Activated CD8-positive, alpha-beta memory T cell treated with anti-CD3 and anti-CD28 coated beads for 4 hours (primary cell): ENCODE measurements around the gene ASMTL.
"Not testable (repeated sequence)": the region's sequence is repeated elsewhere in the genome, so short reads cannot be mapped to it uniquely, and the experiment has no call there.

Experiments
- DNase-seq, 2 donors: peaks; one replicate each; pipeline ENCODE4 v3.0.0-alpha.2; 2020; ENCODE audit warnings: low read depth in 2 of 2

ASMTL gene

DNA sequence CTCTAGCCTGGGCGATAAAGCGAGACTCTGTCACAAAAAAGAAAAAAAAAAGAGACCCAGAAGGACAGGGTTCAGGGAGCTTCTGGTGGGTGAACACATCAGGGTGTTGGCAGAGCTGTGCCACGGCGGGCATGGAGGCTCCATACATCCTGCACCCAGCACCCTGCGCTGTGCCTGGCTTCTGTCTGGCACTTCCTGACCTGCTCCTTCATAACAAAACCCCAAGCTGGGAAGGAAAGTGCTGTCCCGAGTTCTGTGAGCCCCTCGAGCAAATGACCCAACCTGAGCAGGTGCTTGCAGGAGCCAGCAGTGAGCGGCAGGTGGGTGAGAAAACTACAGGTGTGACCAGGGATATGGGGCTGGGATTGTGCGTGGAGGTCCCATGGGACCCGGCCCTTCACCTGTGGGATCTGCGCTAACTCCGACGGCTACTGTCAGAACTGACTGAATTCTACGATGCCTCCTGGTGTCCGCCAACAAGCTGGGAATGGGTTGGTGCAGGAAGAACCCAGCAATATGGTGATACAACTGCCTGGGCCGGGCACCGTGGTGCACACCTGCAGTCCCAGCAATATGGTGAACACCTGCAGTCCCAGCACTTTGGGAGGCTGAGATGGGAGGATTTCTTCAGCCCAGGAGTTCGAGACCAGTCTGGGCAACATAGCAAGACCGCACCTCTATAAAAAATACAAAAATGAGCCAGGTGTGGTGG lies 18.9 kb downstream of the ASMTL start:
- no peak for DNase-seq

DNA sequence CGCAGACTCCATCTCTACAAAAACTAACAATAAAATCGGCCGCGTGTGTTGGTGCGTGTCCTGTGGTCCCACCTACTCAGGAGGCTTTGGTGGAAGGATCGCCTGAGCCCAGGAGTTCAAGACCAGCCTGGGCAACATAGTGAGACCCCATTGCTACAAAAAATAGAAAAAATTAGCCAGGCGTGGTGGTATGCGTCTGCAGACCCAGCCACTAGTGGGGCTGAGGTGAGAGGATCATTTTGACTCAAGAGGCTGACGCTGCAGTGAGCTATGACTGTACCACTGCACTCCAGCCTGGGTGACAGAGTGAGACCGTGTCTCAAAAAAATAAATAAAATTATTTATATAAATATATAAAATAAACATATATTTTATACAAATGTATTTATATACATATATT lies 22.3 kb downstream of the ASMTL start:
- DNase-seq = no peak

DNA sequence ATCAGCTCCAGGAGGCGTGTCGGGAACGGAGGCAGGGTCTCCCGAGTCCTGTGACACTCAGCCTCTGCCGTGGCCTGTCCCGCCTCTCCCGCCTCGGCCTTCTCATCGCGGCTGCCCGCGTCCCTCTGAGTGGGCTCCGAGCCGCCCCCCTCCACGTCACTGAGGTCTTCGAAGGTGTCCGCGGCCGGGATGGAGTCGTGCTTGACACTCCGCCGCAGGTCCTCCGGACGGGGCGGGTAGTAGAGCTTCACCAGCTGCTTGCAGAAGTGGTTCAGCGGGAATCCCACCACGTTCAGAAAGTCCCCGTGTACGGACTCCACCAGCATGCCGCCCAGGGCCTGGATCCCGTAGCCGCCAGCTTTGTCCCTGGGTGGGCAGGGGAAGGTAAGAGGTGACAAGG lies 25.0 kb downstream of the ASMTL start:
- no peak for DNase-seq

DNA sequence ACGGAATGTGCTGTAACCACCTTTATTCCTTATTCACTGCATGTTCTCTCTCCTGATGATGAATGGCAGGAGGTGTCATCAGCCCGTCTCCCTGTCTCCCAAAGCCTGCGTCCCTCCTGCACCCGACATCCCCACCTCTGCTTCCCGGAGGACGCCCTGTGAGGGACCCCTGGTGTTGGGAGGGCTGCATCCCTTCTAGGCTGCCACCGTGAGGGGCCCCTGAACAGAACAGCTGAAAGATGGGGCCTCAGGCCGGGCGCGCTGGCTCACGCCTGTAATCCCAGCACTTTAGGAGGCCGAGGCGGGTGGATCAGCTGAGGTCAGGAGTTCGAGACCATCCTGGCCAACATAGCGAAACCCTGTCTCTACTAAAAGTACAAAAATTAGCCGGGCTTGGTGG lies 26.4 kb downstream of the ASMTL start:
- DNase-seq = not testable (repeated sequence)

DNA sequence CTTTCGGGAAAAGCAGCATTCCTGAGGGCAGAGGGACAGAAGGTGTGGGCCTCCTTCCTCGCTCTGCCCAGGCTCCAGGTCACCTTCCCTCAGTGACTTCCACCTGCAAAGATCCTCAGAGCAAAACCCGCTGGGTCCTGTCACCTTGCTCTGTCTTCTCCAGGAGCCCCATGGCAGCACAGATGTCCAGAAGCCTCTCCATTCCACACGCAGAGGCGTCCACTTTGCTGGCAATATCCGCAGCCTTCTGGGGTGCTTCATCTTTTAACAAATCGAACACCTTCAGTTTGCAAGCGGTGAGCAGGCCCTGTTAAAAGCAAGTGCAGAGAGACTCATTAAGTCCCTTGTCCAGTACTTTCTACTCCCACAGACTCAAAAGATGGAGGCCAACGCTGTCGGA lies 27.3 kb downstream of the ASMTL start:
- no peak for DNase-seq

DNA sequence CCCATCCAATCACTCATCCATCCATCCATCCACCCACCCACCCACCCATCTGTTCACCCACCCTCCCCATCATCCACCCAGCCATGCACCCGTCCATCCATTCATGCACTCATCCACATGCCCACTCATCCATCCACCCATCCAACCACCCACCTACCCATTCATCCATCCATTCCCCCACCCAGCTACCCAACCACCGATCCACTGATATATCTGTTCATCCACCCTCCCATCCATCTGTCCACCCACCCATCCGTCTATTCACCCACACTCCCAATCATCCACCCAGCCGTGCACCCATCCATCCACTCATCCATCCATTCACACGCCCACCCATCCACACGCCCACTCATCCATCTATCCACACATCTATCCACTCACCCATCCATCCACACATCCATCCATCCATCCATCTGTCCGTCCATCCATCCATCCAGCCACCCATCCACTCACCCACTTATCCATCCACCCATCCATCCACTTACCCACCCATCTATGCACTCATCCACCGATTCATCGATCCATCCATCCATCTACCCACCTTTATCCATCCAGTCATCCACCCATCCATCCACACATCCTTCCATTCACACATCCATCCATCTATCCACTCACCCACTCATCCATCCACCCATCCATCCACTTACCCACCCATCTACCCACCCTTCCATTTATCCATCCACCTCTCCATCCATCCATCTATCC lies 28.4 kb downstream of the ASMTL start:
- DNase-seq = no peak

DNA sequence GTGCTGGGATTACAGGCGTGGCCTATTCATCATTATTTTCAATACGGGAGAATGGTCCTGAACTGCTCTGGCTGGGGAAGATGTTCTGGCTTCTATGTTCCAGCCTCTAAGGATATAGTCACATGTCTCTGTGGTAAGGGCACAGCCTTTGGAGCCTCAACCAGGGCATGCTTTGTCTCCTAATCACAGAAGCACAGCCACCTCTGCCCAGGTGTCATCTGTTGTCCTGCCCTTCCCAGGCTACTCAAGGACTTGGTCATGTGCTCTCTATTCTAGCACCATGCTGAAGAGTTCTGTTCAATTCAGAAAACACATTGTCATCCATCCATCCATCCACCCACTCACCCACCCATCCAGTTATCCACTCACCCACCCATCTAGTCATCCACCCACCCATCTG lies 29.5 kb downstream of the ASMTL start:
- DNase-seq = no peak

DNA sequence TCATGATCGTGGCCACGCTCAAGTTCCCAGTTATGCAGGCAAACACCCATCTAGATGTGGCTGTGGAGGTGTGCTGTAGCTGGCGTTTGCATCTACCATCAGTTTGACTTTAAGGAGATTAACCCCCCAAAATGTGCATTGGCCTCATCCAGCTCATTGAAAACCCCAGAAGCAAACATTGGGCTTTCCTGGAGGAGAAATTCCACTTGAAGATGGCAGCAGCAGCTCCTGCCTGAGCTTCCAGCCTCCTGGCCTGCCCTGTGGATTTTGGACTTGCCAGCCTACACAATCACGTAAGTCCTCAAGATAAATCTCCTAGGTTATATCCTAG lies 30.6 kb downstream of the ASMTL start:
- no peak for DNase-seq

DNA sequence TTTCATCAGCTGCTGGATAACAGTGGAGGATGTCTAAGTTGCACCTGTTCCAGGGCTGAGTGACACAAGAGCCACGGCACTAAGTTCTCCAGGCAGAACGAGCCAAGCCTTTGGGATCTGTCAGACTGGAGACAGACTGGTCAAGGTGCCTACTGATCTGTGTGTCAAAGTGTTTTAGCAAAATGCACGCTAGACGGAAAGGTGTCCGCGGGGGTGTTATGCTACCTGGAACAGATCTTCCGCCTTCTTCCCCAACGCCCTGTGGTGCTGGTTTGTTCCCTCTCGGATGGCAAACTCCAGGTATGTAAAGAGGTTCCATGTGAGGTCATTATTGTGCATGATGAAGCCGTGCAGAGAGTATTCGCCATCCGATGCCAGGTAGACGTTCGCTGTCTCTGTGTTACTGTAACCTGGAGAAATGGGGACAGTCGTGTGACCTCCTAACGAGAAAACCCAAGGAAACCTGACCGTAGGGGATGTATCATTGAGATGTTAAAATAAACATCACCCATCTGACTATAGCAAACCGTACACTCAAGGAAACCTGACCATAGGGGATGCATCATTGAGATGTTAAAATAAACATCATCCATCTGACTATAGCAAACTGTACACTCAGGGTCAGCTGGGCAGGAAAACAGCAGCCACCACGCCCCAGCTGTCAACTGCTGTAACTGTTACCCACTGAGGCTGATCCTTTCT lies 31.1 kb downstream of the ASMTL start:
- no peak for DNase-seq

DNA sequence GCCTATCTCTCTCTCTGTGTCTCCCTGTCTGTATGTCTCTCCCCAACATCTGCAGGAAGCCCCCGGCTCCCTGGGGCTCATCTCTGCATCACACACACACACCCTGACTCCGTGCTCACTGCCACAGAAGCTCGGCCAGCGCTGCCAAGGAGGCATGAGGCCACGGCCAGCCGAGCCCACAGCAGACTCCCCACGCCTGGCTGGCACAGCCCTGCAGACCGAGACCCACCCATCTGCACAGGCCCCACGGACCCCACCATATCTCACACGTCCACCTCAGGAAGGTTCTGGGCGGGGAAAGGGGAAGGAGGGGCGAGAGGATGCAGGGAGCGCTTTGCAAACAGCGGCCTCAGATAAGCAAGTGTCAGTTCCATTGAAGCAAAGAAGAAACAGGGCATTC lies 32.3 kb downstream of the ASMTL start:
- no peak for DNase-seq

DNA sequence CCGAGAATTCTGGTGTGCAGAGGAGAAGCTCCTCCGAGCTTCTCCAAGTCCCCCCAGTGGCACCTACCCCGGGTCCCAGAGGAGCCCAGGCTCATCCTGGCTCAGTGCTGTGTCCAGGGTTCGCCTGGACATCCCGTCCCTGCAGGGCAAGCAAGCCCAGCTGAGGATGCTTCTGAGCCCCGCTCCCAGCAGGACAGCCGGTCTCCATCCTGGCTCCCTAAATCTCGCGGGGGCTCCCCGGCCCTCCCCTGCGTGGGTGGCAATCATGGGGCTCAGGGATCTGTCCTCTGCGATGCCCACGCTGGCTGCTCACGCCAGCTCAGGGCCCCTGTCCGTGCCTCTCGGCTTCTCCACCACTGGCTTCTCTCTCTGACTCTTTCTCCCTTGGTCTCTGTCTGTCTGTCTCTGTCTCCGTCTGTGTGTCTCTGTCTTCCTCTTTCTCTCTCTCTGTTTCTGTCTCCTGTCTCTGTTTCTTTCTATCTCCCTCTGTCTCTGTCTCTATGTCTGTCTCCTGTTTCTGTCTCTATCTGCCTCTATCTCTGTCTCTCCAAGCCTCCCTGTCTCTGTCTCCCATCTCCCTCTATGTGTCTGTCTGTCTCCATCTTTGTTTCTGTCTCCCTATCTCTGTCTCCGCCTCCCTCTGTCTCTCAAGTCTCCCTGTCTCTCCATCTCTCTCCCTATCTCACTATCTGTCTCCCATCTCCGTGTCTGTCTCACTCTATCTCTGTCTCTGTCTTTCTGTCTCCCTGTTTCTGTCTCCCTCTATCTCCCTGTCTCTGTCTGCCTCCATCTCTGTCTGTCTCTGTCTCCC lies 33.0 kb downstream of the ASMTL start:
- DNase-seq = no peak

DNA sequence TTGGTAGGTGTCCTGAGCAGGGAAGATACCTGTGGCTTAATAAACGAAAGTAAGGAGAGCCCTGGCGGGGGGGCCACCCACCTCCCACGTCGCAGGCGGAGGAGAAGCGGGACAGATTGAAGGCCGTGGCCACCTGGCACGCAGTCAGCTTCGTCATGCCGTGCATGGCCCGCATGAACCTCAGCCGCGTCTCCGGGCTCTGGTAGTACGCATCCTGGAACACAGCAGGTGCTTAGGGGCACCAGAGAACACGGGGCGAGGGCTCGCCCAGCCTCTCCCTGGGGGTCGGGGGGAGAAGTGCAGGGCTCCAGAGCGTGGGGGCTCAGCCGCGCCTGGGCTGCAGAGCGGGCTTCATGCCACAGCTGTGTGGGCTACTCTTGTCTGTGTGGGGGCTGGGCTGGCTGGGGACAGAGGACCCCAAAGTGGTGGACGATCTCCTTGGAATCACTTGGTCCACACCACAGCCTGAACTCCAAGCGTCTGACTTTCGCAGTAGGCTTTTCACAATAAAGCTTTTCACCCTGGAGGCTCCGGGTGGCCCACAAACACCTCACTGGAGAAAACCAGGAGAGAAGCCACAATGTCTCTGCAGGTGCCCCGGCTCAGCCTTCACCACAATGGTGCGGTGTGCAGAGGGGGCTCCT lies 33.7 kb downstream of the ASMTL start:
- no peak for DNase-seq

DNA sequence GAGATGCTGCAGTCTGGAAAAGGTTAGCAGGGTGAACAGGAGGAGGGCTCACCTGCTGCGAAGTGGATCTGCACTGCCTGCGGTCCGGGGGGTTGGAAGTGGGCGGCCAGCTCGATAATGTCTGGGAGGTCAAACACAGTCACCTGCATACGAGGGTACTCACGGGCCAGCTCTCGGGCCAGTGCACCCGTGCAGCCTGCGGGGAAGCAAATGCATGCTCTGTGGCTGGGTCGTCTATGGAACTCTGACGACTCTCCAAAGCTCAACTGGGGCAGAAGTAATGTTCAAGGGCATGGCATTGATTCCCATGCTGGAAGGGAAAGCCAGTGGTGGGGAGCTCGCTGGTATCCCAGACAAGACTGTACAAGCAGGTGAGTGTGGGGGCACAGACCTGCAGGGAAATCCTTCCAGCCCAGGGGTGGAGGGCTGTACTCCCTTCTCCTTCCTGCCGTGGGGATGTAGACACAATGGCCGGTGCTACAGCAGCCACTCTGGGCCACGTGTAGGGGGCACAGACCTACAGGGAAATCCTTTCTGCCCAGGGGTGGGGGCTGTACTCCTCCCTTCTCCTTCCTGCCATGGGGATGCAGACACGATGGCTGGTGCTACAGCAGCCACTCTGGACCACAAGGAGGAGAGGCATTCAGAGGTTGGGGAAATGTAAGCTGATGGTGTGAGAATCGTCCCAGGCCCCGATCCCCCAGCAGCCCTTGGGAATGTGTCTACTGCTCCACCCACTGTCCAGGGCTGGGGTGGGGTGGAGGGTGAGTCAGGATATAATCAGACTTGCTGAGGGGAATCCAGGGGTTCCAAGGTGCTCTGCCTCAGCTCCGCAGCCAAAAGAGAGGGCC lies 34.6 kb downstream of the ASMTL start:
- DNase-seq = no peak

DNA sequence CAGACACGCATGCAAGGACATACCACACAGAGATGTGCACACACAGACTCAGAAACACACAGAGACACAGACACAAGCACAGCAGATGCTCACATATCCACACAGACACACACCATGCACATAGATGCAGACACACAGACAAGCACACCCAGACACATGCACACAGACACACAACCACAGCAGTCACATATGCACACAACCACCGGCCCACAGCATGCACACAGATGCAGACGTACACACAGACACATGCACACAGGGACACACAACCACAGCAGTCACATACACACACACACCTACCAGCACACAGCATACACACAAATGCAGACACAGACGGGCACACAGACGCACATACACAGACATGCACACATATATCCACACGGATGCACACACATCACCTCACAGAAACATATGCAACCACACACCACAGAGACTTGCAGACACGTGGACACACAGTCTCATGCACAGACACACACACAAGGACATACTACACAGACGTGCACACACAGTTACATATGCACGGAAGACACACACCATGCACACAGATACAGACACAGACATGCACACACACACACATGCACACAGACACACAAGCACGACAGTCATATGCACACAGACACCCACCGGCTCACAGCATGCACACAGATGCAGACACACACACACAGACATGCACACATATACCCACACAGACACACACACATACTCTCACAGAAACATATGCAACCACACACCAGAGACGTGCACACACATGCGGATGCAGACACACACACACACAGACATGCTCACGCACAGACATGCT lies 35.5 kb downstream of the ASMTL start:
- no peak for DNase-seq

DNA sequence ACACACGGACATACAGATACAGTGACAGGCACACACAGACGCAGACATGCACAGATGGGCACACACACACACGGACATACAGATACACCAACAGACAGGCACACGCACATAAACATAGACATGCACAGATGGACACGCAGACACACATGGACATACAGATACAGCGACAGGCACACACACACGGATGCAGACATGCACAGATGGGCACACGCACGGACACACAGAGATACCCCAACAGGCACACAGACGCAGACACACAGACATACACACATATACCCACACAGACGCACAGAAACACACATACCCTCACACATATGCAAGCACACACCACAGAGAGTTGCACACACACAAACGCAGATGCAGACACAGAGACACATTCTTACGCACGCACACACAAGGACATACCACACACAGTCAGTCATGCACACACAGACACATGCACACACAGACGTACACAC lies 36.4 kb downstream of the ASMTL start:
- no peak for DNase-seq

DNA sequence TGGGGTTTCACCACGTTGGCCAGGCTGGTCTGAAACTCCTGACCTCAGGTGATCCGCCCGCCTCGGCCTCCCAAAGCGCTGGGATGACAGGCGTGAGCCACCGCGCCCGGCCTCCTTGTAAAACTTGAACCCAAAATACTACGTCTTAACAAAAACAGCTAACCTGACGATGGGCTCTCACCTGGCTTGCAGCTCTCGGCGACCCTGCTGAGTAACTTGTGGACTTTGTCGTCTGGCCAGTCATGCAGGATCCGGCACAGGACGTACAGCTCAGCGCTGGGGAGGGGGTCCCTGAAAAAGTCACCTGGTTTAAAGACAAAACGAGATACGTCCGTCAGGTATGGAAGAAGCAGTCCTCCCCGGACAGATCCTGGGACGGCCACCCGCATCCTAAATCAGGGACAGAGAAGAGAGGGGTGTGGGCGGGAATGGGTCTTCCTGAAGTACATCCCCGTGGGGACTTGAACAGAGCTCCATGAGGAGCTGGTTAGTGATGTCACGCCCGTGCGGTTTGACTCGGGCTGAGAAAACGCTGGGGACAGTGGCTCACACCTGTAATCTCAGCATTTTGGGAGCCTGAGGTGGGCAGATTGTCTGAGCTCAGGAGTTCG lies 40.1 kb downstream of the ASMTL start:
- DNase-seq = no peak

DNA sequence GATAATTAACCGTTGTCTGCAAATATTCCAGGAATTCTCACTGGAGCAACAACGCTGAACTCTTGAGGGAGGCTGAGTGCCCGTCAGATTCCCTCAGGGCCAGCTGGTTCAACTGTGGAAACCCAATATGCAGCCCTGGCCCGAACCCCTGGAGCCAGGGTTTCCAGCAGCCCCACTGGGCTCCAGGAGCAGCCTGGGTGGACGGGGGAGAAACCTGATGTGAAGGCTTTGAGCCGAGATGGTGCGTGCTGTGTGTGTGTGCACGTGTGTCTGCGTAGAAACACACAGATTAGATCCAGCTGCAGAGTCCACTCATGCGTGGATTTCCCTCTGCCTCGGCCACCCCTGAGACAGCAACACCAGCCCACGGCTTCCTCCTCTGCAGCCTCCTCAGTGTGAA lies 41.4 kb downstream of the ASMTL start:
- no peak for DNase-seq

DNA sequence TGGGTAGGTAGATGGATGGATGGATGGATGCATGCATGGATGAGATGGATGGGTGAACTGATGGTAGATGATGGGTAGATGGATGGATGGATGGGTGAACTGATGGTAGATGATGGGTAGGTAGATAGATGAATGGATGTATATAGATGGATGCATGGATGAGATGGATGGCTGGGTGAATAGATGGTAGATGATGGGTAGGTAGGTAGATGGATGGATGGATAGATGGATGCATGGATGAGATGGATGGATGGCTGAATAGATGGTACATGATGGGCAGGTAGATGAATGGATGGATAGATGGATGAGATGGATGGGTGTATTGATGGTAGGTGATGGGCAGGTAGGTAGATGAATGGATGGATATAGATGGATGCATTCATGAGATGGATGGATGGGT lies 45.7 kb downstream of the ASMTL start:
- DNase-seq = no peak

DNA sequence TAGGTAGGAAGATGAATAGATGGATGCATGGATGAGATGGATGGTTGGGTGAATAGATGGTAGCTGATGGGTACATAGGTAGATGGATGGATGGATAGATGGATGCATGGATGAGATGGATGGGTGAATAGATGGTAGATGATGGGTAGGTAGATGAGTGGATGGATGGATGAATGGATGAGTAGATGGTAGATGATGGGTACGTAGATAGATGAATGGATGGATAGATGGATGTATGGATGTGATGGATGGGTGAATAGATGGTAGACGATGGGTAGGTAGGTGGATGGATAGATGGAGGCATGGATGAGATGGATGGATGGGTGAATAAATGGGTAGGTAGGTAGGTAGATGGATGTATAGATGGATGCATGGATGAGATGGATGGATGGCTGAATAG lies 46.9 kb downstream of the ASMTL start:
- DNase-seq = not testable (repeated sequence)

DNA sequence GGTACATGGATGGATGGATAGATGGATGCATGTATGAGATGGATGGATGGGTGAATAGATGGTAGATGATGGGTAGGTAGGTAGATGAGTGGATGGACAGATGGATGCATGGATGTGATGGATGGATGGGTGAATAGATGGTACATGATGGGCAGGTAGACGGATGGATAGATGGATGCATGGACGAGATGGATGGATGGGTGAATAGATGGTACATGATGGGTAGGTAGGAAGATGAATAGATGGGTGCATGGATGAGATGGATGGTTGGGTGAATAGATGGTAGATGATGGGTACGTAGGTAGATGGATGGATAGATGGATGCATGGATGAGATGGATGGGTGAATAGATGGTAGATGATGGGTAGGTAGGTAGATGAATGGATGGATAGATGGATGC lies 48.8 kb downstream of the ASMTL start:
- DNase-seq = not testable (repeated sequence)
